ENCODE measurements around the gene GAL3ST1. TPM values are rescaled to one million over a fixed set of nuclear protein-coding genes. Genes with fewer than 3 reads are reported as not detected.

GAL3ST1 gene
- polyA plus RNA-seq, 1 donor from 2014 or later: 1.6 TPM

- Histone ChIP-seq H3K27me3 (ENCODE audit: insufficient read depth, low read depth, low read length) (no peaks in the 10 kb centered on the region), H3F3A (ENCODE audit: insufficient read depth, low read length, poor library complexity, severe bottlenecking) (no peaks in the 10 kb centered on the region), H3K9ac (ENCODE audit: low read length) (no peak overlapping the region), H3K36me3 (ENCODE audit: insufficient read depth, low read length) (no peaks in the 10 kb centered on the region), H3K4me2 (ENCODE audit: low read length) (no peak overlapping the region), H3K9me2 (ENCODE audit: insufficient read depth, low read length) (no peaks in the 10 kb centered on the region), H4K20me1 (ENCODE audit: insufficient read depth) (no peaks in the 10 kb centered on the region), H2AFZ (ENCODE audit: low read depth, low read length) (no peak overlapping the region), H3K79me2 (replicated peaks; ENCODE audit: insufficient read depth, low read length) (no peaks in the 10 kb centered on the region), H3K27ac (ENCODE audit: low read length) (no peak overlapping the region), H3K4me3 (ENCODE audit: low read length) (no peak overlapping the region), H3K9me3 (ENCODE audit: low read length) (no peaks in the 10 kb centered on the region)
- TF ChIP-seq, protein P1, sequence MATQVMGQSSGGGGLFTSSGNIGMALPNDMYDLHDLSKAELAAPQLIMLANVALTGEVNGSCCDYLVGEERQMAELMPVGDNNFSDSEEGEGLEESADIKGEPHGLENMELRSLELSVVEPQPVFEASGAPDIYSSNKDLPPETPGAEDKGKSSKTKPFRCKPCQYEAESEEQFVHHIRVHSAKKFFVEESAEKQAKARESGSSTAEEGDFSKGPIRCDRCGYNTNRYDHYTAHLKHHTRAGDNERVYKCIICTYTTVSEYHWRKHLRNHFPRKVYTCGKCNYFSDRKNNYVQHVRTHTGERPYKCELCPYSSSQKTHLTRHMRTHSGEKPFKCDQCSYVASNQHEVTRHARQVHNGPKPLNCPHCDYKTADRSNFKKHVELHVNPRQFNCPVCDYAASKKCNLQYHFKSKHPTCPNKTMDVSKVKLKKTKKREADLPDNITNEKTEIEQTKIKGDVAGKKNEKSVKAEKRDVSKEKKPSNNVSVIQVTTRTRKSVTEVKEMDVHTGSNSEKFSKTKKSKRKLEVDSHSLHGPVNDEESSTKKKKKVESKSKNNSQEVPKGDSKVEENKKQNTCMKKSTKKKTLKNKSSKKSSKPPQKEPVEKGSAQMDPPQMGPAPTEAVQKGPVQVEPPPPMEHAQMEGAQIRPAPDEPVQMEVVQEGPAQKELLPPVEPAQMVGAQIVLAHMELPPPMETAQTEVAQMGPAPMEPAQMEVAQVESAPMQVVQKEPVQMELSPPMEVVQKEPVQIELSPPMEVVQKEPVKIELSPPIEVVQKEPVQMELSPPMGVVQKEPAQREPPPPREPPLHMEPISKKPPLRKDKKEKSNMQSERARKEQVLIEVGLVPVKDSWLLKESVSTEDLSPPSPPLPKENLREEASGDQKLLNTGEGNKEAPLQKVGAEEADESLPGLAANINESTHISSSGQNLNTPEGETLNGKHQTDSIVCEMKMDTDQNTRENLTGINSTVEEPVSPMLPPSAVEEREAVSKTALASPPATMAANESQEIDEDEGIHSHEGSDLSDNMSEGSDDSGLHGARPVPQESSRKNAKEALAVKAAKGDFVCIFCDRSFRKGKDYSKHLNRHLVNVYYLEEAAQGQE (IDR thresholded peaks at IDR 0.05; ENCODE audit: borderline replicate concordance): no peak
- TF ChIP-seq RAD21 (conservative IDR thresholded peaks at IDR 0.05) (no peak), TAF1 (IDR thresholded peaks at IDR 0.05; ENCODE audit: low read depth) (no peak), EZH2 (IDR thresholded peaks at IDR 0.05; ENCODE audit: borderline replicate concordance, insufficient read depth, low read length, poor library complexity, severe bottlenecking) (no peak), POLR2AphosphoS5 (IDR thresholded peaks at IDR 0.05) (no peak), SMC3 (conservative IDR thresholded peaks at IDR 0.05; ENCODE audit: poor library complexity) (no peak), EP300 (conservative IDR thresholded peaks at IDR 0.05; ENCODE audit: poor library complexity, severe bottlenecking) (no peak), MXI1 (conservative IDR thresholded peaks at IDR 0.05; ENCODE audit: poor library complexity, severe bottlenecking) (no peak), CTCF (IDR thresholded peaks at IDR 0.05; ENCODE audit: poor library complexity, severe bottlenecking) (no peak)
These were observed 10.3 kb downstream of the GAL3ST1 start for GRCh38 chr22:30564045-30564760.

DNA sequence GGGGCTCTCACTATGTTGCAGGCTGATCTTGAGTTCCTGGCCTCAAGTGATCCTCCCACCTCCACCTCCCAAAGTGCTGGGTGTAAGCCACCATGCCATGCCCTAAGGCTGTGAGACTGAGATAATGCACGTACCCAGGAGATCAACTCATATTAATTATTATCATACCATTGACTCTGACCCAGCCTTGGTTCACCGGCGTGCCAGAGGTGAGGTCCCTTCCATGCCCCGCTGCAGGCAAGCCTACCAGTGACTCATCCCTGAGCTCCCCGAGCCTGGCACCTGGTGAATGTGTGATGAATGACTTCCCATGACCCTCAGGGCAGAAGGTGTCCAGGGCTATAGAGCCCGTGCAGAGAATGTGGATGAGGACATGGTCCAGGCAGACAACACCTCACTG lies 12.1 kb downstream of the GAL3ST1 start:
- Histone ChIP-seq H2AFZ (ENCODE audit: low read depth, low read length) (no peak overlapping the region), H3K4me3 (ENCODE audit: low read length) (no peak overlapping the region), H3K27ac (ENCODE audit: low read length) (no peak overlapping the region), H3K36me3 (ENCODE audit: insufficient read depth, low read length) (no peaks in the 10 kb centered on the region), H3K79me2 (replicated peaks; ENCODE audit: insufficient read depth, low read length) (no peaks in the 10 kb centered on the region), H4K20me1 (ENCODE audit: insufficient read depth) (no peaks in the 10 kb centered on the region), H3F3A (ENCODE audit: insufficient read depth, low read length, poor library complexity, severe bottlenecking) (no peaks in the 10 kb centered on the region), H3K9ac (ENCODE audit: low read length) (no peak overlapping the region), H3K27me3 (ENCODE audit: insufficient read depth, low read depth, low read length) (no peaks in the 10 kb centered on the region), H3K9me2 (ENCODE audit: insufficient read depth, low read length) (no peaks in the 10 kb centered on the region), H3K9me3 (ENCODE audit: low read length) (no peaks in the 10 kb centered on the region), H3K4me2 (ENCODE audit: low read length) (no peak overlapping the region)
- TF ChIP-seq CTCF (IDR thresholded peaks at IDR 0.05; ENCODE audit: poor library complexity, severe bottlenecking) (no peak), EZH2 (IDR thresholded peaks at IDR 0.05; ENCODE audit: borderline replicate concordance, insufficient read depth, low read length, poor library complexity, severe bottlenecking) (no peak), SMC3 (conservative IDR thresholded peaks at IDR 0.05; ENCODE audit: poor library complexity) (no peak), TAF1 (IDR thresholded peaks at IDR 0.05; ENCODE audit: low read depth) (no peak), EP300 (conservative IDR thresholded peaks at IDR 0.05; ENCODE audit: poor library complexity, severe bottlenecking) (no peak), POLR2AphosphoS5 (IDR thresholded peaks at IDR 0.05) (no peak), RAD21 (conservative IDR thresholded peaks at IDR 0.05) (no peak), MXI1 (conservative IDR thresholded peaks at IDR 0.05; ENCODE audit: poor library complexity, severe bottlenecking) (no peak)
- TF ChIP-seq, protein P1 (IDR thresholded peaks at IDR 0.05; ENCODE audit: borderline replicate concordance): no peak

Measured in neural cell (in vitro differentiated cells).